Measurements from ENCODE around the gene LY6G6C.

LY6G6C gene

GRCh38 chr6:31744422-31744821 lies 22.9 kb upstream of the LY6G6C start:
- DNase-seq = no peak
- peaks cover 5% of the 10 kb centered on the region for H3K36me3 ChIP-seq
- no peak overlapping the region for H3K4me3 ChIP-seq (ENCODE audit: low read depth, low read length)
- no peak for TF ChIP-seq CTCF (IDR thresholded peaks at IDR 0.05; ENCODE audit: low read depth, low read length)
- no peaks in the 10 kb centered on the region; the same call in 1 of the 2 replicates for H3K9me3 ChIP-seq
- no peaks in the 10 kb centered on the region for H3K27me3 ChIP-seq
- peaks cover 4% of the 10 kb centered on the region; the same call in 1 of the 2 replicates for H3K4me1 ChIP-seq

DNA sequence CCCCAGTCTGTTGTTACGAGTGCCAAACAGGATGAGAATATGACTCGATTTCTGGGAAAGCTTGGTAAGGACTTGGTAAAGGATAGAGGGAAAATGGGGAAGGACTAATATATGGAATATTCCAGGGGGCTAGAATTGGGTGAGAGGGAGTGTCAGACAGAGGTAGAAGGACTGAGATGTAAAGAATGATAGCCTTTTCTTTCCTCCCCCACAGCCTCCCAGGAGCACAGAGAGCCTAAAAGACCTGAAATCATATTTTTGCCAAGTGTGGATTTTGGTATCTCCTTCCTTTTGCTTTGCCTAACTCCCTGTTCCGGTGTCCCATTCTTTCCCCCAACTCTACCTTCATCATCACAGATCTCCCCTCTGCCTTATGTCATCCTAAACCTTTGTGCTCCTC lies 21.3 kb upstream of the LY6G6C start:
- Histone ChIP-seq H3K36me3 (peaks cover 5% of the 10 kb centered on the region), H3K4me1 (peaks cover 4% of the 10 kb centered on the region; the same call in 1 of the 2 replicates), H3K4me3 (ENCODE audit: low read depth, low read length) (no peak overlapping the region), H3K9me3 (no peaks in the 10 kb centered on the region; the same call in 1 of the 2 replicates), H3K27me3 (no peaks in the 10 kb centered on the region)
- no peak for DNase-seq
- TF ChIP-seq CTCF (IDR thresholded peaks at IDR 0.05; ENCODE audit: low read depth, low read length) = no peak

DNA sequence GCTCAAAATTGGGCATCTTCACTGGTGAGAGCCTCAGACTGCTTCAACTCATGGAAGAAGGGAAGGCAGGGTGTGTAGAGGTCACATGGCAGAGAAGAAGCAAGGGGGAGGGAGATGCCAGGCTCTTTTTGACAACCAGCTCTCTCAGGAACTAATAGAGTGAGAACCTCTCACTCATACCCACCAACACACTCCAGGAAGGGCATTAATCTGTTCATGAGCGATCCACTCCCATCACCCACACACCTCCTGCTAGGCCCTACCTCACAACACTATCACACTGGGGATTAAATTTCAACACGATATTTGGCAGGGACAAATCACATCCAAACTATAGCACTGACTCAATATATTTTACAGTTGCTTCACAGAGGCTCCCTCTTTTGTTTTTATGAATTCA lies 20.3 kb upstream of the LY6G6C start:
- TF ChIP-seq CTCF (IDR thresholded peaks at IDR 0.05; ENCODE audit: low read depth, low read length) = no peak
- no peaks in the 10 kb centered on the region for H3K27me3 ChIP-seq
- H3K36me3 ChIP-seq = peaks cover 5% of the 10 kb centered on the region
- peaks cover 4% of the 10 kb centered on the region; the same call in 1 of the 2 replicates for H3K4me1 ChIP-seq
- DNase-seq = no peak
- no peaks in the 10 kb centered on the region; the same call in 1 of the 2 replicates for H3K9me3 ChIP-seq
- H3K4me3 ChIP-seq (ENCODE audit: low read depth, low read length) = no peak overlapping the region

GRCh38 chr6:31740397-31741223 lies 19.1 kb upstream of the LY6G6C start:
- peak overlapping the region; percentile 66 for H3K4me3 ChIP-seq (ENCODE audit: low read depth, low read length)
- H3K9me3 ChIP-seq = no peaks in the 10 kb centered on the region; the same call in 1 of the 2 replicates
- H3K4me1 ChIP-seq = peaks cover 4% of the 10 kb centered on the region
- no peak for TF ChIP-seq CTCF (IDR thresholded peaks at IDR 0.05; ENCODE audit: low read depth, low read length)
- peaks cover 5% of the 10 kb centered on the region; the same call in 1 of the 2 replicates for H3K36me3 ChIP-seq
- no peaks in the 10 kb centered on the region for H3K27me3 ChIP-seq
- no peak for DNase-seq

- H3K27me3 ChIP-seq = no peaks in the 10 kb centered on the region
- DNase-seq = peak; percentile 98
- peaks cover 5% of the 10 kb centered on the region; the same call in 1 of the 2 replicates for H3K36me3 ChIP-seq
- no peaks in the 10 kb centered on the region; the same call in 1 of the 2 replicates for H3K9me3 ChIP-seq
- TF ChIP-seq CTCF (IDR thresholded peaks at IDR 0.05; ENCODE audit: low read depth, low read length) = no peak
- H3K4me3 ChIP-seq (ENCODE audit: low read depth, low read length) = peak within 1 kb of the TSS; percentile 66
- H3K4me1 ChIP-seq = peaks cover 4% of the 10 kb centered on the region
Observed at GRCh38 chr6:31739639-31740396, 18.3 kb upstream of the LY6G6C start, which contains the start of gene MSH5. Gene MSH5, plus strand, starts transcription at chr6:31740005. Its CDS starts 462 bp downstream, at chr6:31740467.
